WI38 (cell line): ENCODE measurements around the gene BFSP2.
"Not testable (repeated sequence)": the region's sequence is repeated elsewhere in the genome, so short reads cannot be mapped to it uniquely, and the experiment has no call there.

Experiments
- H3K4me3 ChIP-seq: 2 replicates; pipeline ENCODE4 v1.5.1; 2011; ENCODE audit warnings: low read depth, mild to moderate bottlenecking, control low read depth, low read length
- CTCF ChIP-seq: IDR thresholded peaks from 2 replicates; pipeline ENCODE4 v1.5.1; 2012; ENCODE audit warnings: low read depth, mild to moderate bottlenecking, control low read depth, low read length

The BFSP2 gene

DNA sequence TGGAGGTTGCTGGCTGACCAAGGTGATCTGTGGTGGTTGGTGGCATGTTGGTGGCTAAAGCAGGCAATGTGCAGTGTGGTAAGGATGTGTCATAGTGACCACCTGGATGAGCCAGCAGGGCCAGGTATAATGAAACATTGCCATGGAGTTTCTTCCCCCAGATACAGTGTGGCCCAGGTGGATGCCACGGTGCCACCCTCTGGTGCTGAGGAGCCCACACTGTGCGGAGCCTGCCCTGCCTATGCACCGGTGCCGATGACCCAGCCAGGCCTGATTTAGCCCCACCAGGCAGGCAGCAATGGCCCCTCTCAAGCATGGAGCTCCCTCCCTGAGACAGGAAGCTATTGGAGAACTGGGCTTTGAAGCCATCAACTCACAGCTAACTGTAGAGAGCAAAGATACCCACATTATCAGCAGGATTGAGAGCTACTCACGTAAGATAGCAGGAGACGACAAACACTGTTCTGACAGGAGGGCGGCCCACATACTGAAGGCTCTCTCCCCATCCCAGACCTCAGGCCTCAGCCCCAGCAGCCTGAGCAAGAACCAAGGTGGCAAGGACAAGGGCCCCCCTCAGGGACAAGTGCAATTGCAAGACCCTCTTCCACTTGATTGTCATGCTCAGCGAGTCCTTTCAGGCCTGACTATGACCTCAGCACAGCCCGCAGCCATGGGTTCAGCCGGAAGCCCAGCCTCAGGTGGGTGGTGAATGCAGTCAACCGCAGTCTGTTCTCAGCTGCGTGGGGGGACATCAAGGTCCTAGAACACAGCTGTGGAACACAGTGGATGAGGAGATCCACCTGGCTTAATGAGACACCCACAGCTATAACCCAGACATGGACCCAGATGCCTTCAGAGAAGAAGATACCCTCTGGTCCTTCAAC lies 90.9 kb downstream of the BFSP2 start:
- no peak overlapping the region for H3K4me3 ChIP-seq
- no peak for TF ChIP-seq CTCF

GRCh38 chr3:133491481-133492059 lies 91.7 kb downstream of the BFSP2 start:
- H3K4me3 ChIP-seq = no peak overlapping the region
- TF ChIP-seq CTCF = no peak

DNA sequence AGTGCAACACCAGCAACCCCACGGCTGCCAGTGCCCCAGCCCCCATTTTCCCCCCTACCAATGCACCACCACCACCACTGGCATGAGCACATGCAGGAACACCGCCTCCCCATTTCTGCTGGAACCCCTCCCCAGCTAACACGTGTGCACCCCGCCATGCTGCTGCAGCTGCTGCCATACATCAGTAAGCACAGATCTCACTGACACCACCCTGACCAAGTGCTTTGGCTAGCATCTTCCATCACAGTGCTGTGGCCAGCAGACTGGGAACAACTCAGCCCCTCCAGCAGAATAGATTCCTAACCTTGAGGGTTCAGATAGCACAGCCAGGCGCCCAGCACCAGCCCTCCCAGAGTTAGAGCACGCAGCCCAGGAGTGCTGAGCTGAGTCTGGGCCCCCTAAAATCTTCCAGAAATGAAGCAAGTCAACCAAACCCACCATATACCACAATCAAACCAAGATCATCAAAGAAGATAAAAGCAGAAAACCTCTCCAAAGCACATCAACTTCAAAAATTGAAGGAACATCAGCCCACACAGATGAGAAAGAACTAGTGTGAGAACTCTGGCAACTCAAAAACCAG lies 92.4 kb downstream of the BFSP2 start:
- TF ChIP-seq CTCF = no peak
- no peak overlapping the region for H3K4me3 ChIP-seq

DNA sequence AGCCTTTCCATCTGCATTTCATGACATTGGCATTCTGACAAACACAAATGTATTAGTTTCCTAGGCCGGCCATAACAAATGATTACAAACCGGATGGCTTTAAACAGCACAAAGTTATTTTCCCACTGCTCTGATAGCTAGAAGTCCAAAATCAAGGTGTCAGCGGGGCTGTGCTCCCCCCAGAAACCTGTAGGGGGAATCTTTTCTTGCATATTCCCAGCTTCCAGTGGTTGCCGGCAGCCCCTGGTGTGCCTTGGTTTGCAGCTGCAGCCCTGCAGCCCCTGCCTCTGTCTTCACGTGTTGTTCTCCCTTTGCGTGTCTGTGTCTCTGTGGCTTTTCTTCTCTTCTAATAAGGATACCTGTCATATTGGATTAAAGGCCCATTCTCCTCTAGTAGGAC lies 94.6 kb downstream of the BFSP2 start:
- H3K4me3 ChIP-seq = no peak overlapping the region
- peak; percentile 47 for TF ChIP-seq CTCF

DNA sequence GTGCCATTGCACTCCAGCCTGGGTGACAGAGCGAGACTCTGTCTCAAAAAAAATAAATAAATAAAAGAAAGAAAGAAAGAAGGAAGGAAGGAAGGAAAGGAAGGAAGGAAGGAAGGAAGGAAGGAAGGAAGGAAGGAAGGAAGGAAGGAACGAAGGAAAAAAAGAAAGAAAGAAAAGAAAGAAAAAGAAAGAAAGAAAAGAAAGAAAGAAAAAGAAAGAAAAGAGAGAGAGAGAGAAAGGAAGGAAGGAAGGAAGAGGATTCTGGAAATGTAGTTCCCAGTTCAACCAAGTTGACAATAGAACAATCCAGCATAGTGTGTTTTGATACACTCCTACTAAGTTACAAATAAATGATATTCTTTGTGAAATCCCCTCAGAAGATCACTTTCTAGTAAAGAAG lies 102.7 kb downstream of the BFSP2 start:
- H3K4me3 ChIP-seq = not testable (repeated sequence)

GRCh38 chr3:133503409-133503808 lies 103.6 kb downstream of the BFSP2 start:
- TF ChIP-seq CTCF = no peak
- no peak overlapping the region for H3K4me3 ChIP-seq

DNA sequence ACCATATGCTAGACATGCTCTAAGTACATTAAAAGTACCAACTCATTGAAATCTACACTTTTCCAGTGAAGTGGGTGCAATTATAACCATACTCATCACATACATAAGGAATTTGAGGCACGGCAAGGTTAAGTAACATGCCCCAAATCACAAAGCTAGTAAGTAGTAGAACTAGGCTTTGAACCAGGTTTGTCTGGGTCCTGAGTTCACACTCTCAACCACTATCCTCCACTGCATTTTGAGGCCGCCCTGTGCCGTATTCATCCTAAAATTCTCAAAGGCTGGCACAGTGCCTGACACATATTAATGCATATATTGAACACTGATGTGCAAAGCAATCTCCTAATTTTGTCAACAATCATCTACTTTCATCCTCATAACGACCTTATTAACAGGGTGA lies 104.9 kb downstream of the BFSP2 start:
- no peak overlapping the region for H3K4me3 ChIP-seq
- TF ChIP-seq CTCF = no peak
